Prostate gland (tissue), 2 donors: ENCODE results near the gene TRMT112. TPM values are rescaled to one million over a fixed set of nuclear protein-coding genes. Genes with fewer than 3 reads are reported as not detected.

Experiments used
- DNase-seq: peaks from one replicate; pipeline ENCODE4 v3.0.0-alpha.2; 2019; ENCODE audit warnings: low spot score
- H3K27ac ChIP-seq, 2 donors: fragments of 200-600 bp; sonication (generic); 2 replicates each; pipeline ENCODE4 v1.5.1; 2017 to 2019
- H3K27me3 ChIP-seq: fragments of 200-600 bp; sonication (generic); replicated peaks from 2 replicates; pipeline ENCODE4 v1.5.1; 2019; ENCODE audit not compliant: insufficient read depth
- H3K36me3 ChIP-seq, 2 donors: fragments of 200-600 bp; sonication (generic); 1 replicate in 1 of 2; 2 replicates in 1 of 2; pipeline versions ENCODE4 v1.5.1 to v1.8.1; 2017 to 2019
- H3K4me1 ChIP-seq: fragments of 200-600 bp; sonication (generic); replicated peaks from 2 replicates; pipeline ENCODE4 v1.5.1; 2019
- H3K4me3 ChIP-seq, 2 donors: fragments of 200-600 bp; sonication (generic); 2 replicates each; pipeline ENCODE4 v1.5.1; 2017 to 2019
- H3K9me3 ChIP-seq: fragments of 200-600 bp; sonication (generic); 2 replicates; pipeline ENCODE4 v1.5.1; 2017
- POLR2A ChIP-seq: fragments of 450-650 bp; IDR thresholded peaks from one replicate; pipeline ENCODE4 v1.6.1; 2016; ENCODE audit warnings: antibody characterized with exemption, mild to moderate bottlenecking
- POLR2AphosphoS5 ChIP-seq: sonication (generic); formaldehyde crosslinking; IDR thresholded peaks from one replicate; pipeline ENCODE4 v1.6.1; 2017; ENCODE audit warnings: antibody characterized with exemption
- WGBS: methylation state at CpG from one replicate; pipeline ENCODE4 v1.1.5; 2018; 5-methylcytosine and 5-hydroxymethylcytosine counted together
- intact Hi-C: fragments of 100-400 bp; cut with DNase I; formaldehyde crosslinking; loops from one replicate; pipeline ENCODE4 v1.14.2; 2022
- total RNA-seq, 2 donors: library from RNA; depleted of rRNA; stranded (reverse); fragments of >200 nt; gene quantifications; one replicate each; pipeline ENCODE4 v1.1.0, GENCODE V29; 2016
- TF ChIP-seq, protein P1 (sequence below), 4 experiments: fragments of 200-600 bp in 2 of 4; fragments of 450-650 bp in 2 of 4; sonication (generic) in 2 of 4; IDR thresholded peaks; 1 replicate in 3 of 4; 2 replicates in 1 of 4; pipeline ENCODE4 v1.5.1; 2016 to 2019; ENCODE audit warnings: antibody characterized with exemption in 4 of 4, mild to moderate bottlenecking in 2 of 4, moderate library complexity in 2 of 4

Gene TRMT112
- total RNA-seq, 2 donors from 2014 or later: 328 to 400 TPM

DNA sequence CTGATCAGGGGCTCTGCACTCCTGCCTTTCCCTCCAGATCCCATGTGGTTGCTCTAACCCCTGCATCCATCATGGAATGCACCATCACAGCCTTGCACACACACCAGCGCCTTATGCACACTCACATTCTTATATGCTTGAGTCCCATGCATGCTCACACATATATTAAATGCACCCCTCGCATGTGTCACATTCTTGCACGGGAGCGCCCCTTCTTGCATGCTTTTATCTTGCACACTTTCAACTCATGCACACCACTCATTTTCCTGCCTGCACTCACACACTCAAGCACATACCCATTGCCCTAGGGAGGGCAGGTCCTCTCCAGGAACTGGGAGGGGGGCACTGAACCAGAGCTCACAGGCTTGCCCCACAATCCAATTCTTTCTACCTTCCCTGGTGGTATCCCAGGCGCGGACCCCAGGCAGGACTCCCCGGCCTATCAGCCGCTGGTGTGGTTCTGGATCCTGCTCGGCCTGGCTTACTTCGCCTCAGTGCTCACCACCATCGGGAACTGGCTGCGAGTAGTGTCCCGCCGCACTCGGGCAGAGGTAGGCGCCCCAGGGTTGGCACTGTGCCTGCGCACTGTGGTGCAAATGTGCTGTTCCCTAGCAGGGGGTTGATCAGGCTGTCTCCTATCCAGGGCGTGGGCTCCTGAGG lies 19.5 kb downstream of the TRMT112 start:
- Histone ChIP-seq H3K9me3 (no peaks in the 10 kb centered on the region), H3K4me3 (no peak overlapping the region), H3K36me3 (no peaks in the 10 kb centered on the region), H3K27me3 (peaks cover 5% of the 10 kb centered on the region), H3K4me1 (peaks cover 15% of the 10 kb centered on the region), H3K27ac (no peak overlapping the region)
- intact Hi-C loops: no loop called here
- 63% methylated on average over 18 of the region's 18 CpGs for WGBS
- TF ChIP-seq POLR2AphosphoS5 (no peak), POLR2A (no peak)
- TF ChIP-seq, protein P1, sequence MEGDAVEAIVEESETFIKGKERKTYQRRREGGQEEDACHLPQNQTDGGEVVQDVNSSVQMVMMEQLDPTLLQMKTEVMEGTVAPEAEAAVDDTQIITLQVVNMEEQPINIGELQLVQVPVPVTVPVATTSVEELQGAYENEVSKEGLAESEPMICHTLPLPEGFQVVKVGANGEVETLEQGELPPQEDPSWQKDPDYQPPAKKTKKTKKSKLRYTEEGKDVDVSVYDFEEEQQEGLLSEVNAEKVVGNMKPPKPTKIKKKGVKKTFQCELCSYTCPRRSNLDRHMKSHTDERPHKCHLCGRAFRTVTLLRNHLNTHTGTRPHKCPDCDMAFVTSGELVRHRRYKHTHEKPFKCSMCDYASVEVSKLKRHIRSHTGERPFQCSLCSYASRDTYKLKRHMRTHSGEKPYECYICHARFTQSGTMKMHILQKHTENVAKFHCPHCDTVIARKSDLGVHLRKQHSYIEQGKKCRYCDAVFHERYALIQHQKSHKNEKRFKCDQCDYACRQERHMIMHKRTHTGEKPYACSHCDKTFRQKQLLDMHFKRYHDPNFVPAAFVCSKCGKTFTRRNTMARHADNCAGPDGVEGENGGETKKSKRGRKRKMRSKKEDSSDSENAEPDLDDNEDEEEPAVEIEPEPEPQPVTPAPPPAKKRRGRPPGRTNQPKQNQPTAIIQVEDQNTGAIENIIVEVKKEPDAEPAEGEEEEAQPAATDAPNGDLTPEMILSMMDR (IDR thresholded peaks at IDR 0.05): no peak
- no peak for DNase-seq

DNA sequence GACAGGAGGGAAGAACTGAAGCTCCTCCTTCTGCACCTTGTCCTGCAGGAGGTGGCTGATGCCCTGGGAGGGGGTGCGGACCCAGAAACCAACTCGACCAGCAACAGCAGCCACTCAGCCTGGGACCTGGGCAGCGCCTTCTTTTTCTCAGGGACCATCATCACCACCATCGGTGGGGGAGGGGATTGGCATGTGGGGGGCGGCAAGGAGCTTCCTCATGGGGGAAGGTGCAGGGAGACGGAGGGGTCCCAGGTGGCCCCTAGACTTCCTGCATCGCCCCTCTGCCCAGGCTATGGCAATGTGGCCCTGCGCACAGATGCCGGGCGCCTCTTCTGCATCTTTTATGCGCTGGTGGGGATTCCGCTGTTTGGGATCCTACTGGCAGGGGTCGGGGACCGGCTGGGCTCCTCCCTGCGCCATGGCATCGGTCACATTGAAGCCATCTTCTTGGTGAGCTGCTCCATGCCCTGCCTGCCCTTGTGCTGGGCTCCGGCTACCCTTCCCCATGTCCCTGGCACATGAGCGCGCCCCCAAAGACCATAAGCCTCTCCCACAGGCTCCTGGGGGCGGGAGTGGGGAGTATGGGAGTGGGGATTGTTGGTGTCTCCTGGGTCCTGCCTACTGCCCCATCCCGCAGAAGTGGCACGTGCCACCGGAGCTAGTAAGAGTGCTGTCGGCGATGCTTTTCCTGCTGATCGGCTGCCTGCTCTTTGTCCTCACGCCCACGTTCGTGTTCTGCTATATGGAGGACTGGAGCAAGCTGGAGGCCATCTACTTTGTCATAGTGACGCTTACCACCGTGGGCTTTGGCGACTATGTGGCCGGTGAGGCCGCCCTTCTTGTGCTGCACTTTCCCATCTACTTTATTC lies 20.3 kb downstream of the TRMT112 start:
- Histone ChIP-seq H3K4me3 (no peak overlapping the region), H3K27me3 (peaks cover 9% of the 10 kb centered on the region), H3K4me1 (peaks cover 18% of the 10 kb centered on the region), H3K27ac (no peak overlapping the region), H3K36me3 (no peaks in the 10 kb centered on the region), H3K9me3 (no peaks in the 10 kb centered on the region)
- intact Hi-C loops: no loop called here
- DNase-seq: no peak
- 28% methylated on average over 33 of the region's 34 CpGs for WGBS
- TF ChIP-seq, protein P1 (IDR thresholded peaks at IDR 0.05): no peak
- no peak for TF ChIP-seq POLR2A
- TF ChIP-seq POLR2AphosphoS5: no peak

DNA sequence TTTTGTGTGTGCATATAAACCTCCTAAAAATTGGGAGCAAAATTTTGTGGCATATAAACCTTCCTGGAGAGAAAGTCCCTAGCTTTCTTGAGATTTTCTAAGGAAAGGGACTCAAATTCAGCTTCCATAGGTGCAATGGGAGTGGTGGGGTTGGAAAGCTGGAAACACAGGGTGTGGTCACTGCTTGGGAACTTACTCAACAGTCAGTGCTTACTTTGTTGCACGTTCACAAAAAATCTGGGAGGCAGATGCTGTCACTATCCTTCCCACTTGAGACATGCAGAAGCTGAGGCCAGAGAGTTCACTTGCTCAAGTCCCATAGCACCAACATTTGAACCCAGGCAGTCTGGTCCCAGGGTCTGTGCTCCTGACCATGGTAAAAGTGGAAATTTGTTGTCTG lies 21.1 kb downstream of the TRMT112 start:
- H3K9me3 ChIP-seq: no peaks in the 10 kb centered on the region
- no peak overlapping the region for H3K4me3 ChIP-seq
- H3K36me3 ChIP-seq: no peaks in the 10 kb centered on the region
- DNase-seq: no peak
- no peak for TF ChIP-seq POLR2A
- TF ChIP-seq POLR2AphosphoS5: no peak
- TF ChIP-seq, protein P1 (IDR thresholded peaks at IDR 0.05): no peak
- peaks cover 9% of the 10 kb centered on the region for H3K27me3 ChIP-seq
- intact Hi-C loops: no loop called here
- peaks cover 18% of the 10 kb centered on the region for H3K4me1 ChIP-seq
- WGBS: 41% methylated on average over 1 of the region's 1 CpG
- H3K27ac ChIP-seq: no peak overlapping the region

DNA sequence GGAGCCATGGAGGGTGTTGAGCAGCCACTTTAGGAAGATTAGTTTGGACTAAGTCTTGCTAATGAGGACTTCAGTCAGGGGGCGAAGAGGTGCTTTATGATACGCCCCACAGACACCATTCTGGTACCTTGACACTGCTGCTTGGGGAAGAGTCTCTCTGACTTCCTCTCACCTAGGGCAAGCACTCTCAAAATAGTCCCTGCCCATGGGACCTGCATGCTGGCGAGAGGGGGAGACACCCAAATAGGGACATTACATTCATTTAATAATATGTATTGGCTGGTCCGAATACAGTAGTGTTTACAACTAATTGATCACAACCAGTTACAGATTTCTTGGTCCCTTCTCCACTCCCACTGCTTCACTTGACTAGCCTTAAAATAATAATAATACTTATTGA lies 21.6 kb downstream of the TRMT112 start:
- intact Hi-C loops: no loop called here
- no peak for DNase-seq
- 92% methylated on average over 4 of the region's 4 CpGs for WGBS
- Histone ChIP-seq H3K9me3 (no peaks in the 10 kb centered on the region), H3K27me3 (peaks cover 9% of the 10 kb centered on the region), H3K27ac (no peak overlapping the region), H3K4me3 (no peak overlapping the region), H3K36me3 (no peaks in the 10 kb centered on the region), H3K4me1 (peaks cover 17% of the 10 kb centered on the region)
- TF ChIP-seq, protein P1 (IDR thresholded peaks at IDR 0.05): no peak
- no peak for TF ChIP-seq POLR2AphosphoS5
- TF ChIP-seq POLR2A: no peak
